GM18858 (cell line): ENCODE results near the gene ATP1A3.
"Not testable (repeated sequence)": the region's sequence is repeated elsewhere in the genome, so short reads cannot be mapped to it uniquely, and the experiment has no call there.

Experiments used
- ATAC-seq: cut with Tn5 transposase; IDR thresholded peaks from one replicate; pipeline ENCODE4 v1.9.1; 2021; ENCODE audit not compliant: unreplicated experiment

ATP1A3 gene

GRCh38 chr19:42012747-42013146 lies 18.7 kb upstream of the ATP1A3 start:
- not testable (repeated sequence) for ATAC-seq

- ATAC-seq: no peak
Observed at GRCh38 chr19:42010245-42011126, 16.5 kb upstream of the ATP1A3 start.

GRCh38 chr19:42006569-42006968 lies 12.5 kb upstream of the ATP1A3 start:
- no peak for ATAC-seq

DNA sequence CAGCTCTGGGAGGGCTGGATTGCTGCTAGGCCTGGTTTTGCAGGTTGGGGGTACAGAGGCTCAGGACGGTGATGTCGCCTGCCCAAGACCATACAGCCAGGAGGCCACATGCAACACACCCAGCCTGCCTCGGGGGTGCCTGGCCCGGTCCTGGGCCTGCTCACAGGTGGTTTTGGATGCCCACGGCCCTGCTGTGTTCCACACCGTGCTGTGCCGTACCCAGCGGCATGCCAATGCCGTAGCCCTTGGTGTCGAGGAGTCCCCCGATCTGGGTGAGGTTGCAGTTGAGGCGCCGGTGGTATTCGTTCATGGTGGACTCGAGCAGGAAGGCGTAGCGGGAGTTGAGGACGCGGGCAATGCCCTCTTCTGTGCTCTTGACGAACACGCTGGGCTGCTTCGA lies 11.5 kb upstream of the ATP1A3 start:
- ATAC-seq: no peak

DNA sequence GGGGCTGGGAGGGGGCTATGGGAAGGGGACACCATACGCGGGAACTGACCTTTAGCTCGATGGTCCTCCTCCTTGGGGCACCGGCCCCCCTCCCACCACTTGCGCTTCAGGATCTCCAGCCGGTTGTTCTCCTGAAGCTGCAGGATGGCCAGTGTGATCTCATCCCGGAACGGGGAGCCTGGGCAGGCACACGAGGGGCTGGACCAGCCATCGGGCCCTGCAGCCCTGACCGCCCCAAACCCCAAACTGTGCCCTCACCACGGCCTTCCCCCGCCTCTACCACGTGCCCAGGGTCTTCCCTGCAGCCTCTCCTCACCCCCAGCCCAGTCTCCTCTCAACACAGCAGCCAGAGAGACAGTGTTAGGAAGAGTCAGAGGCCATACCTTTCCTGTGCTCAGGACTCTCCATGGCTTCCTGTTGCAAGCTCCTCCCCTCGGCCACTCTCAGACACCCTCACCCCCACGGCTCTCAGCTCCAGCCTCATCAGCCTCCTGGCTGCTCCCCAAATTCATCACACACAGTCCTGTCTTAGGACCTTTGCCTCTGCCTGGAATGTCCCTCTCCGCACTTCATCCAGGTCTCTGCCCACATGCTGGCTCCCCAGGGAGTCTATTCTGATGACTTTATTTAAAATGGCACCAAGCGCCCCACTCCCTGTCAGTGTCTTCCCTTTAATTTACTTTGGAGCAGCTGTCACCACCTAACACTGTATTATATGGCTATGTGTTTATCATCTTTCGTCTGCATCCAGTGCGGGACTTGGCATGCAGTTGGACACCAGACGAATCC lies 9.7 kb upstream of the ATP1A3 start:
- no peak for ATAC-seq

DNA sequence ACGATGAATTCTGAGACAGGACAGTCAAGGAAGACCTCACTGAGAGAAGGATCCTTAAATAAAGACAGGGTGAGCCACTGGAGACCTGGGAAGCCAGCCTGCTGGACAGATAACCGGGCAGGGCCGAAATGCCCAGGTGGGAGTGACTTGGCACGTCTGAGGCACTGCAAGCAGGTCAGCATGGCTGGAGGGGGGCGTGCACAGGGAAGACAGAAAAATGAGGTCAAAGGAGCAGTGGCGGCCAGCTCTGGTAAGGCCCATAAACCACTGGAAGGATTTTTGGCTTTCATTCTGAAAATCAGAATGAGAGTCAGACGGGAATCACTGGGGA lies 5.8 kb upstream of the ATP1A3 start:
- no peak for ATAC-seq

DNA sequence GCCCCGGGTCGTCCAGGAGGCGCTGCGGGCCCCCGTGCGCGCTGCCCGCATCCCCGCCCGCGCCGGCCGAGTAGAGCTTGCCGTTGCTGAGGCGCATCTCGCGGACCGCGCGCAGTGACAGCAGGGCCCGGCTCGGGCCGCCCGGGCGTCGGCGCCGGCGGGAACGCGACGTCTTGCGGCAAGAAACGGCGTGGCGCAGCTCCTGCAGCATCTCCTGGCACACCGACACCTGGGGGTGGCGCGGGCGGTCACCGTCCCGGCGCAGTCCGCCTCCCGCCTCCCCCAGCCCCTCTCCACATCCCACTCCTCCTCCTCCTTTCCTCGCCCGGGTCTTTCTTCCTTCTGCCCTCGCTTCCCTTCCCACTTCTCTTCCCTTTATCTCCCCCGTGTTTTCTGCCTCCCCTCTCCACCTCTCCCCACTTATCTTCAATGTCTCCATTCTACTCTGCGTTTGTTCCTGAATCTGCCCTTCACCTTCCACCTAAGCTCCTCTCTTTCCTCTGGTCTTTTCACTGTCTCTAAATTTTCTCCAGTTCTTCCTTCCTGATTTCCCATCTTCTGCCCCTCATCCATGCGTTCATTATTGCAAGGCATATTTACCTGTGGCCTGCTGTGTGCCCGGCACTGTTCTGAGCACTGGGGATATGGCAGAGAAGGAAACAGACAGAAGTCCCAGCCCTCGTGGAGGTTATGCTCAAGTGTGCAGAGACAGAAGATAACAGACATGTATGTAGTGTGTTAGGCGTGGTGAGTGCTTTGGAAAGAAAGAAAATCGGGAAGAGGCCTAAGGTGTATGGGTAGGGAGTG lies 5.2 kb upstream of the ATP1A3 start:
- ATAC-seq: no peak

DNA sequence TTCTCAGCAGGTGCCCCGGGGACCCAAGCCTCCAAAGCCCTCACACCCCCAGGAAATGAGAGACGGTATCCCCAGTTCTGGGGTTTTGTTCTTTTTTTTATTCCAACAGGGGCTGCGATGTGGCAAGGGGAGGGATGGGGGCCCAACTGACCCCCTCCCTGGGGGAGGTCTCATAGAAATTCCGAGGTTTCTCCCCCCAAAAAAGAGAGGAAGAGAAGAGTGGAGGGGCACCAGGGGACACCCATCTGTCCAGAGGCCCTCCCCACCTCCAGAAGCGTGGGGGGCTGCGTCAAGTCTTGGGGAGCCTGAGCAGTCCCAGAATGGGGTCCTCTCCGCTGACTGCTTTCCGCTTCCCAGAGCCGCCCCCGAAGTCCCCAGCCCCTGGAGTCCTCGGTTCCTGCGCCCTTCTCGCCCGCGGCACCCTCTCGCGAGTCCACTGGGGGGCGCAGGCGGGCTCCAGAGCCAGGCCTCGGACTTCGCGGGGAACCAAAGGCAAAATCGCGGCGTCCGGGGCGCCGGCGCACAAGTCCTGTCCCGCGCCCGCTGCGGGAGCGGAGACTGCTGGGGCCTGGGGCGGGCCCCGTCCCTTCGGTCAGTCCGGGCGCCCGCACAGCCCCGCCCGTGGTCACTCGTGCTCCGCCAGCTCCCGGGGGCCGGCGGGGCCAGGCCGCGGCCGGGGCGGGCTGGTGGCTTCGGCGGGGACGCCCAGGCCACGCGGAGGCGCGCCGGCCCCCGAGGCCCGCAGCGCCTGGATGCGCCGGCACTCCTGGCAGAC lies 4.4 kb upstream of the ATP1A3 start:
- no peak for ATAC-seq

DNA sequence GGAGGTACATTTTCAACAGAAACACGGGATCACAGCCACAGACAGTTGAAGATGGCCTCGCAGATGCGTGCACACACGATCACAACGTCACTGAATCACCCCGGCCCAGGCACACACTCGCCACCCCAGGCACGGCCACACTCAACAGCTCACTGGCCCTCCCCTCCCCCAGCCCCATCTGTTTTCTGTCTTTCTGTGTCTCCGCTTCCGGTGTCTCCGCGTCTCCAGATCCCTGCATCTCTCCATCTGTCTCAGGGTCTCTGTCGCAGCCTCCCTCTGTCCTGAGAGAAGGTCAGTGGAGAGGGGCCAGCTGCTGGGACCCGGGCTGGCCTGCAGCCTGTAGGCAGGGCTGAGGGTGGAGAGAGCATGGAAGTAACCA lies 3.8 kb upstream of the ATP1A3 start:
- ATAC-seq: no peak

DNA sequence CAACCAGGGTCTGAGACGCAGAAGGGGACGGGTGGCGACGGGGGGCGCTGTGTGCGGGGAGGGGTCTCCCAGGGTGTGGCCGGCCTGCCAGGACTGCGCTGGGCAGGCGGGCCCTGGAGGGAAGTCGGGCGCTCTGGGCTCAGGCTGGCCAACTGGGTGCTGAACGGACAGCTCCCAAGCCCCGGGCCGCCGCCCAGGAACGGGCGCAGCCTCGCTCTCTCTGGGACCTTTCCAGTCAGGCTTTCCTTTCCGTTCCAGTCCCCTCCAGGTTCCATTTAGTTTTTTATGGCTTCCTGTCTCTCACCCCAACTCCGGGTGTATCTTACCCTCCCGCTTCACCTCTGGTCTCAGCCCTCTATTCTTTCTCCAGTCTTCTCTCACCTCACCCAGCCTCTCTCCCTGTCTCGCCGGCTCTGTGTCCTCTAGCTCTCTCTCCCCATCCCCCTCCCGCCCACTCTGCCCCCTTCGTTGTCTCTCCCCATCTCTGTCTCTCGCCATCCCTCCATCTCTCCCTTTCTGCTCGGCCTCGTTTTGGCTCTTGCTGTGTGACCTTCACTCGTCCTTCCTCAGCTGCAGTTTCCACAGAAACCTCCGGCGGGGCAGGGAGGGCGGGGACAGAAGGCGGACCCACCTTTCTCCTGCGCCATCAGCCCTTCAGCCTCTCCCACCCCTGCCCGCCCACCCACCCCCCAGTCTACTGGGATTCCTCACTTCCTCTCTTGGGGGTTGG lies 3.3 kb upstream of the ATP1A3 start:
- no peak for ATAC-seq

- no peak for ATAC-seq
Observed at GRCh38 chr19:41995959-41996797, 2.1 kb upstream of the ATP1A3 start.

DNA sequence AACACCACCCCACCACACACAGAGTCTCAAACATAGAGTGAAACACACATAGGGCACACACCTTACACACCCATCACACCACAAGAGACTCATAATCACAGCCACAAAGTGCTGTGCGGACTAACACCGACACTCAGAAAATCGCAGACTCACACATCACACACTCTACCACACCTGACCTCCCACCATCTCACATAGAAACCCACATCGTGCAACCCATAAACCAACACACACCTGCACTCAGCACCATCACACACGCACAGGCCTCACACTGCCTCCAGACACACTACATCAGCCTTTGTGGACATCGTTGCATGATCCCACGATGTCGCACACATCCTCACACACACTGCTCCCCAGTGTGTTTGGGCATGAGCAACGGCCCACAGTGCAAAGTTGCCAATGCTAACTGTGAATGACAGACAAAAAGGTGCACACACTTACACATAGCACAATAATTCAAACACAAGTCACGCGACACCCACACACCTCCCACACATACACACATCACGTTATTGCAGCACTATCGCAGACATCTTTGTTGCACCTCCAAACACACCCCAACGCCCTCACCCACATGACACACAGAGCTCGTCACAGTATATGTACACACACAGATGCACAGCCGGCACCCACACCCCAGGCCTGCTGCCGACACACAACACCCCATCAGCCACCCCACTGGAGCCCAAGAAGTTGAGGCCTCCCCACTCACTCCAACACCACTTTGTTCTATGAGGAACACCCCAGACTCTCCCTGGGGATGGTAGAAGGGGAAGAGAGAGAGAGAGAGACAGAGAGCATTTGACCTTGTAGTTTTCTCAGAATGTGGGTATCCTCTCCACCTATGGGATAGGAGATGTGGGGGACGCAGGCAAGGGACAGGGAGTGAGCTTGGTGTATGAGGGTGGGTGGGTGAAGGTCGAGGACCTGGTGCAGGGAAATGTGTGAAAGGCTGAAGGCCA lies 1.2 kb upstream of the ATP1A3 start:
- ATAC-seq: no peak

DNA sequence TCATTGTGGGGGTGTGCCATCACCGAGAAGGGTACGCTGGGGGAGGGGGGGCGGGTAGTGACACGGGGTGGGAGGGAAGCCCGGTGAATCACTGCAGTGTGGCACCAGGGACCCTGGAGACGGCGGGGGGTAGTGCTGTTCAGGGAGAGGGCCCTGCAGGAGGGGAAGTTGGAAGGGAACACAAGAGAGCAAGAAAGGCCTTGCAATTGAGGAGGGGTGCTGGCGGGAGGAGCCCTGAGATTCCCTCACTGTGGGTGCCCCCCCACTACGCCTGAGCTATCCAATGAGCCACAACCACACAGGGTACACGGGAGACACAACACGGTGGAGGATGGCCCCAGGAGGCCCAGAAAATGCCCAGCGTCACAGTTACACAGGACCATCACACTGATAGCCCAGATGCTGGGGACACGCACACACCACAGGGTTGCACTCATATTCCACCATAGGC lies 516 bp upstream of the ATP1A3 start:
- ATAC-seq: no peak

GRCh38 chr19:41991925-41992569 lies 2.0 kb downstream of the ATP1A3 start:
- not testable (repeated sequence) for ATAC-seq

- ATAC-seq: no peak
Observed at GRCh38 chr19:41991025-41991424, 3.0 kb downstream of the ATP1A3 start.

- ATAC-seq: no peak
Observed at GRCh38 chr19:41990615-41991014, 3.4 kb downstream of the ATP1A3 start.

- no peak for ATAC-seq
Observed at GRCh38 chr19:41990028-41990427, 4.0 kb downstream of the ATP1A3 start.
